H1 (cell line): ENCODE data around the gene RNPEPL1. TPM values are rescaled to one million over a fixed set of nuclear protein-coding genes. Genes with fewer than 3 reads are reported as not detected.

Experiments
- BRCA1 ChIP-seq: IDR thresholded peaks from 2 replicates; pipeline ENCODE4 v1.6.1; 2012; ENCODE audit warnings: low read depth, low read length, improper control_type of control experiment
- EZH2 ChIP-seq: fragments of 200-600 bp; sonication (generic); IDR thresholded peaks from 2 replicates; pipeline ENCODE4 v1.7.1; 2012; ENCODE audit warnings: low read depth, mild to moderate bottlenecking, moderate library complexity, low read length, inconsistent platforms; ENCODE audit not compliant: severe bottlenecking
- JUN ChIP-seq: IDR thresholded peaks from 2 replicates; pipeline ENCODE4 v1.6.1; 2011; ENCODE audit warnings: low read depth, mild to moderate bottlenecking, improper control_type of control experiment, low read length
- POLR2A ChIP-seq, 2 experiments: IDR thresholded peaks; 1 replicate in 1 of 2; 2 replicates in 1 of 2; pipeline ENCODE4 v1.6.1; 2011; ENCODE audit warnings: low read depth in 2 of 2, low read length in 2 of 2, mild to moderate bottlenecking in 2 of 2; ENCODE audit errors: control extremely low read depth in 1 of 2
- SP1 ChIP-seq: IDR thresholded peaks from 2 replicates; pipeline ENCODE4 v1.6.1; 2011; ENCODE audit warnings: low read depth, low read length
- TAF7 ChIP-seq: optimal IDR thresholded peaks from 2 replicates; pipeline ENCODE3; 2011; ENCODE audit warnings: low read depth, mild to moderate bottlenecking, inconsistent platforms, low read length, moderate library complexity, borderline replicate concordance
- polyA plus RNA-seq, 7 experiments: library from polyadenylated mRNA; depleted of rRNA in 3 of 7; stranded (reverse) in 5 of 7; unstranded in 2 of 7; fragments of >200 nt in 5 of 7; fragments of 200-250 nt in 2 of 7; gene quantifications; 1 replicate in 5 of 7; 2 replicates in 1 of 7; 4 replicates in 1 of 7; pipeline versions ENCODE4 v1.2.1 to v1.2.3, GENCODE V29; 2011 to 2013; ENCODE audit warnings: missing spikeins in 2 of 7, mixed read lengths in 2 of 7
- total RNA-seq: library from RNA; stranded (reverse); fragmentation: NEBNext Ultra II Directional; extraction: Animal tissue kit (Norgen Biotek cat#: 25700); gene quantifications from 2 replicates; pipeline ENCODE4 v1.2.1, GENCODE V29; 2021
- TF ChIP-seq, protein P1 (sequence below), 3 experiments: IDR thresholded peaks; 1 replicate in 2 of 3; 2 replicates in 1 of 3; pipeline versions ENCODE4 v1.5.1 to v1.6.1; 2011; ENCODE audit warnings: low read length in 3 of 3, mild to moderate bottlenecking in 3 of 3, inconsistent platforms in 2 of 3, low read depth in 1 of 3, moderate library complexity in 1 of 3; ENCODE audit not compliant: insufficient read depth in 1 of 3; ENCODE audit errors: control extremely low read depth in 1 of 3

Gene RNPEPL1
- total and polyA plus RNA-seq, 2 of the 8 experiments (the other 6 are each of a cell fraction or from before 2014, with no cell fraction given), result 9.0 to 11.3 TPM

DNA sequence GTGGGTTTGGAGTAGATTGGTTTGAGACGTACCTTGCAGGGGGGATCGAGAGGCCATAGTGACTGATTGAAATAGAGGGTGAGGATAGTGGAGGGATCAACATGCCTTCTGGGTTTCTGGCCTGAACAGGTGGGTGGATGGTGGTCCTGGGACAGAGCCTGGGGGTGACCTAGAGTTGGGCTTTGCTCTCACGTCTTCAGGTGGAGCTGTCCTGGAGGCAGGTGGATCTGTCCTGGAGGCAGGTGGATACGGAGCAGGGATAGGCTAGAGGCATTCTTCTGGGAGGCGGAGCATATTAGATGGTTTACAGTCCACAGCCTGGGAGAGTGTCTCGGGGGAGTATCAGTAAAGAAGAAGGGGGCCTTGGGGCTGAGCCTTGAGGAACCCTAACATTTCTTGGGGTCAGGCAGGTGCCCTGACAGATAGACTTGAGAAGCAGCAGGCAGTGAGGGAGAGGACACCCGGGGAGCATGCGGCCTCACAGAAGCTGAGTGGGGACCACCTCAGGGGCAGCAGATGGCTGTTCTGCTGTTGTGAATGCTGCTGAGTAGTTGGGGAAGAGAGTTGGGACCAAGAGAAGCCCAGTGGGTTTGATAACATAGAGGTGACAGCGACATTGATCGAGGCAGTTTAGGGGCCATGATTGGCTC, 19.8 kb downstream of the RNPEPL1 start (continued):
- TF ChIP-seq, protein P1, sequence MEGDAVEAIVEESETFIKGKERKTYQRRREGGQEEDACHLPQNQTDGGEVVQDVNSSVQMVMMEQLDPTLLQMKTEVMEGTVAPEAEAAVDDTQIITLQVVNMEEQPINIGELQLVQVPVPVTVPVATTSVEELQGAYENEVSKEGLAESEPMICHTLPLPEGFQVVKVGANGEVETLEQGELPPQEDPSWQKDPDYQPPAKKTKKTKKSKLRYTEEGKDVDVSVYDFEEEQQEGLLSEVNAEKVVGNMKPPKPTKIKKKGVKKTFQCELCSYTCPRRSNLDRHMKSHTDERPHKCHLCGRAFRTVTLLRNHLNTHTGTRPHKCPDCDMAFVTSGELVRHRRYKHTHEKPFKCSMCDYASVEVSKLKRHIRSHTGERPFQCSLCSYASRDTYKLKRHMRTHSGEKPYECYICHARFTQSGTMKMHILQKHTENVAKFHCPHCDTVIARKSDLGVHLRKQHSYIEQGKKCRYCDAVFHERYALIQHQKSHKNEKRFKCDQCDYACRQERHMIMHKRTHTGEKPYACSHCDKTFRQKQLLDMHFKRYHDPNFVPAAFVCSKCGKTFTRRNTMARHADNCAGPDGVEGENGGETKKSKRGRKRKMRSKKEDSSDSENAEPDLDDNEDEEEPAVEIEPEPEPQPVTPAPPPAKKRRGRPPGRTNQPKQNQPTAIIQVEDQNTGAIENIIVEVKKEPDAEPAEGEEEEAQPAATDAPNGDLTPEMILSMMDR (IDR thresholded peaks at IDR 0.05; ENCODE audit: control extremely low read depth in 1 of 3, insufficient read depth in 1 of 3, low read depth in 1 of 3, low read length in 3 of 3), result no peak
- TF ChIP-seq BRCA1, result no peak
- no peak for TF ChIP-seq POLR2A (IDR thresholded peaks at IDR 0.05; ENCODE audit: control extremely low read depth in 1 of 2, low read depth in 2 of 2, low read length in 2 of 2)
- no peak for TF ChIP-seq TAF7
- no peak for TF ChIP-seq JUN
- no peak for TF ChIP-seq EZH2
- no peak for TF ChIP-seq SP1
